Stimulated activated CD8-positive, alpha-beta memory T cell treated with anti-CD3 and anti-CD28 coated beads, Interleukin-4, amount 100 ng/mL, for 4 hours (primary cell): ENCODE data around the gene TYW1B.
"Not testable (repeated sequence)": the region's sequence is repeated elsewhere in the genome, so short reads cannot be mapped to it uniquely, and the experiment has no call there.

Source experiments
- DNase-seq, 2 donors: peaks; one replicate each; pipeline ENCODE4 v3.0.0-alpha.2; 2020; ENCODE audit warnings: low read depth in 2 of 2, low spot score in 1 of 2

Gene TYW1B

GRCh38 chr7:72816370-72817157 is 11.4 kb downstream of the TYW1B start:
- not testable (repeated sequence) for DNase-seq

GRCh38 chr7:72810437-72810836 is 17.6 kb downstream of the TYW1B start:
- not testable (repeated sequence) for DNase-seq

- DNase-seq: not testable (repeated sequence)
These were observed 19.5 kb downstream of the TYW1B start for GRCh38 chr7:72808511-72808910.

GRCh38 chr7:72806851-72807250 is 21.1 kb downstream of the TYW1B start:
- not testable (repeated sequence) for DNase-seq

- DNase-seq: no peak
These were observed 22.2 kb downstream of the TYW1B start for GRCh38 chr7:72805526-72806494.

GRCh38 chr7:72803778-72804177 is 24.2 kb downstream of the TYW1B start:
- not testable (repeated sequence) for DNase-seq

GRCh38 chr7:72801564-72801963 is 26.4 kb downstream of the TYW1B start:
- not testable (repeated sequence) for DNase-seq

- DNase-seq: not testable (repeated sequence)
These were observed 32.6 kb downstream of the TYW1B start for GRCh38 chr7:72795401-72795800.

GRCh38 chr7:72793791-72794190 is 34.2 kb downstream of the TYW1B start:
- no peak for DNase-seq

GRCh38 chr7:72790698-72791060 is 37.3 kb downstream of the TYW1B start:
- DNase-seq: not testable (repeated sequence)

- not testable (repeated sequence) for DNase-seq
These were observed 37.8 kb downstream of the TYW1B start for GRCh38 chr7:72790048-72790697.

- no peak for DNase-seq
These were observed 42.6 kb downstream of the TYW1B start for GRCh38 chr7:72785166-72785955.

- DNase-seq: not testable (repeated sequence)
These were observed 44.2 kb downstream of the TYW1B start for GRCh38 chr7:72783601-72784370.

- DNase-seq: no peak
These were observed 46.4 kb downstream of the TYW1B start for GRCh38 chr7:72781631-72782030.

GRCh38 chr7:72781161-72781560 is 46.8 kb downstream of the TYW1B start:
- no peak for DNase-seq

- DNase-seq: not testable (repeated sequence)
These were observed 47.6 kb downstream of the TYW1B start for GRCh38 chr7:72780289-72780894.

- DNase-seq: not testable (repeated sequence)
These were observed 50.8 kb downstream of the TYW1B start for GRCh38 chr7:72777167-72777566.

GRCh38 chr7:72772627-72773026 is 55.4 kb downstream of the TYW1B start:
- DNase-seq: not testable (repeated sequence)

- not testable (repeated sequence) for DNase-seq
These were observed 61.0 kb downstream of the TYW1B start for GRCh38 chr7:72766994-72767393.
